Measurements from ENCODE around the gene HAAO. TPM values are rescaled to one million over a fixed set of nuclear protein-coding genes. Genes with fewer than 3 reads are reported as not detected.
A peak's percentile ranks its signal among the peaks of the same experiment; 100 is the strongest.
"Not testable (repeated sequence)": the region's sequence is repeated elsewhere in the genome, so short reads cannot be mapped to it uniquely, and the experiment has no call there.

The HAAO gene
- total RNA-seq, 1 donor = 0.43 TPM

DNA sequence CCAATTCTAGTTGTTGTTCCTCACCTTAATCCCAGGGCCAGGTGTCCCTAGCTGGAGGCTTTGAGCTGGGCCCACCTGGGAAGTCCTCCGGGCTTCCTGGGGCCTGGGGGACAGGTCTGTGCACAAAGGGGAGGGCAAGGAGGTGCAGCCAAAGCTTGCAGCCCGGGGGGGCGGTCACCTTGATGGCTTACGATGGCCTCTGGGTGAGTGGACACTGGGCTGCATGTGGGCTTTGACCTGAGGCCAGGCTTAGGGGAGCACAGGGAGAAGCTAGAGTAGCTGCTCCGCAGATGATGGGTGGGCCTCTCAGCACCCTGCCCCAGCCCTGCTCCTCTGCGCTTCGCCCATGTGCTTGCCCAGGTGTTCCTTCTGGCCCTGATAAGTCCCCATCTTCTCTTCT, 41.8 kb upstream of the HAAO start:
- no peak overlapping the region for H3K4me3 ChIP-seq (ENCODE audit: low read depth, low read length)
- TF ChIP-seq, protein P1, sequence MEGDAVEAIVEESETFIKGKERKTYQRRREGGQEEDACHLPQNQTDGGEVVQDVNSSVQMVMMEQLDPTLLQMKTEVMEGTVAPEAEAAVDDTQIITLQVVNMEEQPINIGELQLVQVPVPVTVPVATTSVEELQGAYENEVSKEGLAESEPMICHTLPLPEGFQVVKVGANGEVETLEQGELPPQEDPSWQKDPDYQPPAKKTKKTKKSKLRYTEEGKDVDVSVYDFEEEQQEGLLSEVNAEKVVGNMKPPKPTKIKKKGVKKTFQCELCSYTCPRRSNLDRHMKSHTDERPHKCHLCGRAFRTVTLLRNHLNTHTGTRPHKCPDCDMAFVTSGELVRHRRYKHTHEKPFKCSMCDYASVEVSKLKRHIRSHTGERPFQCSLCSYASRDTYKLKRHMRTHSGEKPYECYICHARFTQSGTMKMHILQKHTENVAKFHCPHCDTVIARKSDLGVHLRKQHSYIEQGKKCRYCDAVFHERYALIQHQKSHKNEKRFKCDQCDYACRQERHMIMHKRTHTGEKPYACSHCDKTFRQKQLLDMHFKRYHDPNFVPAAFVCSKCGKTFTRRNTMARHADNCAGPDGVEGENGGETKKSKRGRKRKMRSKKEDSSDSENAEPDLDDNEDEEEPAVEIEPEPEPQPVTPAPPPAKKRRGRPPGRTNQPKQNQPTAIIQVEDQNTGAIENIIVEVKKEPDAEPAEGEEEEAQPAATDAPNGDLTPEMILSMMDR (IDR thresholded peaks at IDR 0.05; ENCODE audit: insufficient read depth, low read depth, low read length) = no peak
- DNase-seq (ENCODE audit: low read depth) = no peak

DNA sequence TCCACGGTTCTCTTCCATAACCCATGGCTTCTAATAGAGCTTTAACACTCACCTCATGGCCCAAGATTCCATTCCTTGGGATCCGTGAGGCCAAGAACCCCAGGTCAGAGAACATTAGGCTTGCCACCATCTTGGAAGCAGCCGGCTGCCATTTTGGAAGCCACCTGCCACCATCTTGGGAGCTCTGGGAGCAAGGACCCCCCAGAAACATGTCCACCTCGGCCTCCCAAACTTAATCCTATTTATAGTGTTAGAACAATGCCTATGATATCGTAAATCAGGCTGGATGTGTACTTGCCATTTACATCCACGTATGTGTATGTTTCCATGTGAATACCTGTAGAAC, 39.9 kb upstream of the HAAO start:
- no peak overlapping the region for H3K4me3 ChIP-seq (ENCODE audit: low read depth, low read length)
- TF ChIP-seq, protein P1 (IDR thresholded peaks at IDR 0.05; ENCODE audit: insufficient read depth, low read depth, low read length) = no peak
- DNase-seq (ENCODE audit: low read depth) = no peak

DNA sequence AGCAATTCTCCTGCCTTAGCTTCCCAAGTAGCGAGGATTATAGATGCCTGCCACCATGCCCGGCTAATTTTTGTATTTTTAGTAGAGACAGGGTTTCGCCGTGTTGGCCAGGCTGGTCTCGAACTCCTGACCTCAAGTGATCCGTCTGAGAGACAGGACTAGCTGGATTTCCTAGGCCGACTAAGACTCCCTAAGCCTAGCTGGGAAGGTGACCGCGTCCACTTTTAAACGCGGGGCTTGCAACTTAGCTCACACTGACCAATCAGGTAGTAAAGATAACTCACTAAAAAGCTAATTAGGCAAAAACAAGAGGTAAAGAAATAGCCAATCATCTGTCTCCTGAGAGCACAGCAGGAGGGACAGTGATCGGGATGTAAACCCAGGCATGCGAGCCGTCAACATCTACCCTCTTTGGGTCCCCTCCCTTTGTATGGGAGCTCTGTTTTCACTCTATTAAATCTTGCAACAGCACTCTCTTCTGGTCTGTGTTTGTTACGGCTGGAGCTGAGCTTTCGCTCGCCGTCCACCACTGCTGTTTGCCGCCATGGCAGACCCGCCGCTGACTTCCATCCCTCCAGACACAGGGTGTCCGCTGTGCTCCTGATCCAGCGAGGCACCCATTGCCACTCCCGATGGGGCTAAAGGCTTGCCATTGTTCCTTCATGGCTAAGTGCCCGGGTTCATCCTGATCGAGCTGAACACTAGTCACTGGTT, 39.3 kb upstream of the HAAO start:
- not testable (repeated sequence) for DNase-seq (ENCODE audit: low read depth); H3K4me3 ChIP-seq (ENCODE audit: low read depth, low read length)

DNA sequence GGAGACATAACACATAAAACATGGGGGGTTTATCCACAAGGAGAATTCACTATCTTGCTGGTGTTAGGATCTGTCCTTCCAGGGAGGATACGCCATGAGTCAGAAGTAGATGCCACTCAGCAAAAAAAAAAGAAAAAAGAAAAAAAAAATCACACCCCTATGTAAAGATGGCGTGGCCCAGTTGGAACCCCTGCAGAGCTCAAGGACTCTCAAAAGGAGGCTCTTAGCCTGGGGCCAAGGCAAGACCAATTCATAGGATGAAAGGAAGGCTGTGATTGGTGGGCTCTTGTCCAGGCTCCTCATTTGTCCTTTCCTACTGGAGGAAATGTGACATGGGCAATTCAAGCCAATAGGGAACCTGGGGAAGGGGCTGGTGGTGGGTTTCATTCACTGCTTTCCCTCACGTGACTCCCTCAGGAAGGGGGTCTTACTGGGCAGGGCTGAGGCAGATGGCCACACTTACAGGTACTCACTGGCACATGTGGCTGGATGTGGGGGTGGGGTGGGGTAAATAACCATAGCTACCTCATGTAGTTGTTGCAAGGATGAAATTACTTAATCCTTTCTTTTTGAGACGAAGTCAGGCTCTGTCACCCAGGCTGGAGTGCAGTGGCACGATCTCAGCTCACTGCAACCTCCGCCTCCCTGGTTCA, 38.7 kb upstream of the HAAO start:
- no peak overlapping the region for H3K4me3 ChIP-seq (ENCODE audit: low read depth, low read length)
- DNase-seq (ENCODE audit: low read depth) = no peak
- TF ChIP-seq, protein P1 (IDR thresholded peaks at IDR 0.05; ENCODE audit: insufficient read depth, low read depth, low read length) = no peak

DNA sequence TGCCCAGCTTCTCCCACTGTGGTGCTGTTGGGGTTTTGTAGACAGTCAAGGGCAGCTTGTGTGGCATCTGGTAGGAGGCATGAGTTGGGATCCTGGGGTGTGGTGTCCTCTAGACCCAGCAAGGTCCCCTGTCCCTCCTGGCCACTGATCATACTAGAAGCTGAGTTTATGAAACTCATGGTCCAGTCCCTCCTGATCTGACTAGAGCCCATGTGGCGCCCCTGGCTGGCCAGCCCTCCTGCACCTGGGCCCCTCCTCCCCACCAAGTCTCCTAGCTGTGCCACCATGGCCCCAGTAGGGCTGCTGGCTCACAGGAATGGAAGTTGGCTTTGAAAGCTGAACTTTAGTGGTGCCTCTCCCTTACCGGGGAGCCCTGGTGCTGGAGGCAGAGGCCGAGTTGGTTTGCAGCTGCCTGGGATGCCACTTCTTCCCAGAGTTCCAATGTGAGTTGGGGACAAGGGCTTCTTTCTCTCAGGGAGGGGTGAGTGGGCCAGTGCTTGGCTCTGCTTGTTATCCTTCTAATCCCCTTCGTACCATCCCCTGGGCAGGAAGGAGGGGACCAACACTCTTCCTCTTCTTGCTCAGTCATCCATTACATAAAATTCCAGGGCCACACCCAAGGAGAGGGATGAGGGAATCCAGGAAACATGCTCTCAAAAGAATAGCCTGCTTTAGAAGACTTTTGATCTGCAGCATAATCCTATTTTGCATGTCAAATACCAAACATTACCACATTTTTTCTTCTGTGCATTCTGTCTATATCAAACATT, 37.5 kb upstream of the HAAO start:
- no peak for DNase-seq (ENCODE audit: low read depth)
- TF ChIP-seq, protein P1 (IDR thresholded peaks at IDR 0.05; ENCODE audit: insufficient read depth, low read depth, low read length) = no peak
- no peak overlapping the region for H3K4me3 ChIP-seq (ENCODE audit: low read depth, low read length)

DNA sequence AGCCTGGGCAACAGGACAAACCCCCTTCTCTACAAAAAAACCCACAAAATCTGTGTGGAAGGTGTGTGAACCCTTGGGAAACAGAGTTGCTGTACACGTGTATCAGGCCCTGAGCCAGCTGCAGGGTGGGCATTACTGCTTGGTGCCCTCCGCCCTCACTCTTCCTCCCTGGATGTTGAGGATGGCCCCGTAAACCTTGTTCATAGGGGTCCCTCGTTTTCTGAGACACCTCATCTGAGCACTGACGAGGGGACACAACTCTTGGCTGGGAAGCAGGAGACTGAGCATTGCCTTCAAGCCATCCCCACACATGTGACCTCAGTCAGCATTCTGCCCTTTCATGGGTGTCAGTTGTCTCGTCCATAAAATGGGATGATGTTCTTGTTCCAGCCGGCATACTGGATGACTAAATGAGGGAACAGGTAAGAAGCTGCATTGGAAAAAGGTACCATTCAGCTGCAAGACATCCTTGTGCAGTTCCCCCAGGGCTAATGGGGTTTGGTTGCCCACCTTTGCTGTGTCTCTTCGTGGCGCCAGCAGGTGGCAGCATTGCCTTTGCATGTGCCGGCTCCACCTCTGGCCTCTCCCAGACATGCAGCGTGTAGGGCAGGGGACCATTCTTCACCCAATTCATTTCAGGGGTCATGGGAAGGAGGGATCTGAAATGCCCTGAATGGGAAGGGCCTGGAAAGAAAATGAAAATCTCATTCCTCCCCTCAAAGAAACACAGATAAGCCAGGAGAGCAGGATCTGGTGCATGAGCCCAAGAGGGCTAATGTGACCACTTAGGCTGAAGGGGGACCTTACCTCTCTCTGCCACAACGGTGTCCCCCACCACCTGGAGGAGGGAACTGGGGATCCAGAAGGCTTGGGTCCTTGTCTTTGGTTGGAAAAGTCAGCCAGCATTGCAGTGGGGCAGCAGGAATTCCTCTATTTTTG, 36.4 kb upstream of the HAAO start:
- no peak overlapping the region for H3K4me3 ChIP-seq (ENCODE audit: low read depth, low read length)
- peak; percentile 74 for DNase-seq (ENCODE audit: low read depth)
- TF ChIP-seq, protein P1 (IDR thresholded peaks at IDR 0.05; ENCODE audit: insufficient read depth, low read depth, low read length) = peak; percentile 89

All from fibroblast of villous mesenchyme (primary cell).